ENCODE measurements around the gene DNM3. TPM values are rescaled to one million over a fixed set of nuclear protein-coding genes. Genes with fewer than 3 reads are reported as not detected.
A peak's percentile ranks its signal among the peaks of the same experiment; 100 is the strongest.

DNM3 gene
- total RNA-seq, 1 donor from 2014 or later: 7.1 TPM

- peak; percentile 82 for DNase-seq
These were observed 339.4 kb downstream of the DNM3 start for GRCh38 chr1:172180501-172181285.

GRCh38 chr1:172184506-172185191, 343.4 kb downstream of the DNM3 start:
- DNase-seq: peak; percentile 77

- DNase-seq: peak; percentile 94
These were observed 343.9 kb downstream of the DNM3 start for GRCh38 chr1:172185211-172185610.

- no peak for DNase-seq
These were observed 344.7 kb downstream of the DNM3 start for GRCh38 chr1:172185996-172186395.

- DNase-seq: no peak
These were observed 360.3 kb downstream of the DNM3 start for GRCh38 chr1:172201572-172201971.

GRCh38 chr1:172203135-172203823, 362.0 kb downstream of the DNM3 start:
- peak; percentile 65 for DNase-seq

- no peak for DNase-seq
These were observed 362.6 kb downstream of the DNM3 start for GRCh38 chr1:172203902-172204301.

- DNase-seq: no peak
These were observed 365.0 kb downstream of the DNM3 start for GRCh38 chr1:172206256-172206655.

GRCh38 chr1:172208635-172209034, 367.3 kb downstream of the DNM3 start:
- DNase-seq: no peak

- DNase-seq: peak; percentile 88
These were observed 369.9 kb downstream of the DNM3 start for GRCh38 chr1:172211221-172211620.

- peak; percentile 50 for DNase-seq
These were observed 370.8 kb downstream of the DNM3 start for GRCh38 chr1:172212124-172212523.

GRCh38 chr1:172215006-172215405, 373.7 kb downstream of the DNM3 start:
- DNase-seq: no peak

- peak; percentile 62 for DNase-seq
These were observed 378.7 kb downstream of the DNM3 start for GRCh38 chr1:172219966-172220365.

- DNase-seq: peak; percentile 59
These were observed 379.1 kb downstream of the DNM3 start for GRCh38 chr1:172220376-172220775.

GRCh38 chr1:172221436-172221835, 380.1 kb downstream of the DNM3 start:
- no peak for DNase-seq

GRCh38 chr1:172224871-172225270, 383.6 kb downstream of the DNM3 start:
- no peak for DNase-seq

- DNase-seq: no peak
These were observed 388.6 kb downstream of the DNM3 start for GRCh38 chr1:172229942-172230341.

GRCh38 chr1:172230526-172230925, 389.2 kb downstream of the DNM3 start:
- DNase-seq: no peak

GRCh38 chr1:172236958-172237357, 395.7 kb downstream of the DNM3 start:
- DNase-seq: no peak

- DNase-seq: no peak
These were observed 396.9 kb downstream of the DNM3 start for GRCh38 chr1:172238158-172238557.

GRCh38 chr1:172238965-172239364, 397.7 kb downstream of the DNM3 start:
- no peak for DNase-seq

GRCh38 chr1:172239901-172240300, 398.6 kb downstream of the DNM3 start:
- DNase-seq: peak; percentile 68

- no peak for DNase-seq
These were observed 400.2 kb downstream of the DNM3 start for GRCh38 chr1:172241540-172241939.

All from tongue (tissue), 2 donors.